Calu3 (cell line): ENCODE measurements around the gene VSIG1. TPM values are rescaled to one million over a fixed set of nuclear protein-coding genes. Genes with fewer than 3 reads are reported as not detected.

ENCODE experiments used
- BruUV-seq: library from RNA; stranded (reverse); fragments of 400-500 nt; replicated peaks from 2 replicates; lab custom pipeline; 2021; lab: Mats Ljungman, UMichigan
- CTCF ChIA-PET: fragments of 300-600 bp; sonication (Branson Sonifier 250); formaldehyde crosslinking; loops from one replicate; lab custom pipeline; 2022; ENCODE audit warnings: antibody characterized with exemption; lab: Charles Lee
- DNase-seq: peaks from one replicate; pipeline ENCODE4 v3.0.0; 2022
- H3K27ac Mint-ChIP-seq: one replicate; pipeline ENCODE4 v1.8.0; 2022; ENCODE audit warnings: mixed read lengths; ENCODE audit not compliant: unreplicated experiment
- H3K27me3 Mint-ChIP-seq: one replicate; pipeline ENCODE4 v1.8.0; 2022; ENCODE audit warnings: mixed read lengths; ENCODE audit not compliant: unreplicated experiment
- H3K36me3 Mint-ChIP-seq: one replicate; pipeline ENCODE4 v1.8.0; 2022; ENCODE audit warnings: mild to moderate bottlenecking, moderate library complexity, mixed read lengths; ENCODE audit not compliant: insufficient read depth, unreplicated experiment
- H3K4me1 Mint-ChIP-seq: one replicate; pipeline ENCODE4 v1.8.0; 2022; ENCODE audit warnings: mild to moderate bottlenecking, low read depth, mixed read lengths; ENCODE audit not compliant: unreplicated experiment
- H3K4me3 Mint-ChIP-seq: one replicate; pipeline ENCODE4 v1.8.0; 2022; ENCODE audit warnings: mild to moderate bottlenecking, low read depth, moderate library complexity, mixed read lengths; ENCODE audit not compliant: unreplicated experiment
- H3K9me3 Mint-ChIP-seq: one replicate; pipeline ENCODE4 v1.8.0; 2022; ENCODE audit warnings: low read depth, mixed read lengths; ENCODE audit not compliant: unreplicated experiment
- intact Hi-C: fragments of 100-400 bp; cut with micrococcal nuclease; formaldehyde crosslinking; loops from one replicate; pipeline ENCODE4 v1.10.0; 2022; ENCODE audit not compliant: unreplicated experiment
- total RNA-seq: library from RNA; stranded (reverse); gene quantifications from 2 replicates; pipeline ENCODE4 v1.2.3, GENCODE V29; 2022
- TF ChIP-seq, protein P1 (sequence below): fragments of 200-600 bp; IDR thresholded peaks from one replicate; pipeline ENCODE4 v1.8.0; 2022; ENCODE audit warnings: antibody characterized with exemption; ENCODE audit not compliant: unreplicated experiment

The VSIG1 gene
- total RNA-seq, 1 experiment from 2014 or later, result 2.6 TPM

DNA sequence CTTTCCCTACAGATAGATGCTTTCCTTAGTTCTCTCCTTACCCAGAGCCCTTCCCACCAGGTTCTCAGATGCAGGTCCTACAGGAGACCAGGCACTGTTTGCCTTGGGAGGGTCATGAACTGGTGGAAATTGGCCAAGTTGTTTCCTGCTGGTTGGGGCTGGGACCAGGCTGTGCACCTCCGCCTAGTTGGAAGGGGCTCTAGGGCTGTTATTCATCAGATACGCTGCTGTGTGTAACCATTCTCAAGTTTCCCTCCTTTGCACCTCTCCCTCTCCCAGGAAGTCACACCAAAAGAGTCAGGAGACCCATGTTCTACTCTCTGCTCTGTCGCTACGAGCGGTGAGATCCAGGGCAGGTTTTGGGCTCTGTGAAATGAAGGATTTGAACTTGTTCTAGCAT lies 11.9 kb upstream of the VSIG1 start:
- intact Hi-C loops, result no loop called here
- no peak for DNase-seq
- Mint-ChIP-seq H3K4me3 (no peak overlapping the region), H3K9me3 (no peaks in the 10 kb centered on the region), H3K36me3 (no peaks in the 10 kb centered on the region), H3K27ac (no peak overlapping the region), H3K4me1 (peaks cover 49% of the 10 kb centered on the region), H3K27me3 (no peaks in the 10 kb centered on the region)
- no TSS peak for BruUV-seq
- TF ChIP-seq, protein P1, sequence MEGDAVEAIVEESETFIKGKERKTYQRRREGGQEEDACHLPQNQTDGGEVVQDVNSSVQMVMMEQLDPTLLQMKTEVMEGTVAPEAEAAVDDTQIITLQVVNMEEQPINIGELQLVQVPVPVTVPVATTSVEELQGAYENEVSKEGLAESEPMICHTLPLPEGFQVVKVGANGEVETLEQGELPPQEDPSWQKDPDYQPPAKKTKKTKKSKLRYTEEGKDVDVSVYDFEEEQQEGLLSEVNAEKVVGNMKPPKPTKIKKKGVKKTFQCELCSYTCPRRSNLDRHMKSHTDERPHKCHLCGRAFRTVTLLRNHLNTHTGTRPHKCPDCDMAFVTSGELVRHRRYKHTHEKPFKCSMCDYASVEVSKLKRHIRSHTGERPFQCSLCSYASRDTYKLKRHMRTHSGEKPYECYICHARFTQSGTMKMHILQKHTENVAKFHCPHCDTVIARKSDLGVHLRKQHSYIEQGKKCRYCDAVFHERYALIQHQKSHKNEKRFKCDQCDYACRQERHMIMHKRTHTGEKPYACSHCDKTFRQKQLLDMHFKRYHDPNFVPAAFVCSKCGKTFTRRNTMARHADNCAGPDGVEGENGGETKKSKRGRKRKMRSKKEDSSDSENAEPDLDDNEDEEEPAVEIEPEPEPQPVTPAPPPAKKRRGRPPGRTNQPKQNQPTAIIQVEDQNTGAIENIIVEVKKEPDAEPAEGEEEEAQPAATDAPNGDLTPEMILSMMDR, result no peak
- CTCF ChIA-PET, result no interaction called here

DNA sequence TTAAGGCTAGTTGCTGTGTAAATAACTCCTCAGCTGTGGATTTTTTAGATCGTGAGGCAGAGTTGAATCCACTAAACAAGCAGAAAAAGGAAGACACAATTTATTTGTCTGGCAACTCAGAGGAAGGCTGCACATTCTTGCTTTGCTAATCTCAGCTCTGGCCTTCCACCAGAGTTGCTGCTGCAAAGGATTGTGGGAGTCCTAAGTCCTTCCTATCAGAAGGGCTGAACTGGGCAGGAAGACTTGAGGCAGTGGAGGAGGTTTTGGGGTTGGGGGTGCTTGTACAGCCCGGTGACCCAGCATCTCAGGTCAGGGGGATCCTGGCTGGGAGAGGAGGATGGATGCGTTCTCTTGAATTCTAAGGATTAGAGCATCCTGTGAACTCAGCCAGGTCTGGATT lies 11.0 kb upstream of the VSIG1 start:
- CTCF ChIA-PET, result no interaction called here
- Mint-ChIP-seq H3K9me3 (no peaks in the 10 kb centered on the region), H3K27me3 (no peaks in the 10 kb centered on the region), H3K4me3 (no peak overlapping the region), H3K4me1 (peaks cover 49% of the 10 kb centered on the region), H3K27ac (peak overlapping the region; percentile 21), H3K36me3 (no peaks in the 10 kb centered on the region)
- BruUV-seq, result no TSS peak
- TF ChIP-seq, protein P1, result no peak
- intact Hi-C loops, result no loop called here
- no peak for DNase-seq

DNA sequence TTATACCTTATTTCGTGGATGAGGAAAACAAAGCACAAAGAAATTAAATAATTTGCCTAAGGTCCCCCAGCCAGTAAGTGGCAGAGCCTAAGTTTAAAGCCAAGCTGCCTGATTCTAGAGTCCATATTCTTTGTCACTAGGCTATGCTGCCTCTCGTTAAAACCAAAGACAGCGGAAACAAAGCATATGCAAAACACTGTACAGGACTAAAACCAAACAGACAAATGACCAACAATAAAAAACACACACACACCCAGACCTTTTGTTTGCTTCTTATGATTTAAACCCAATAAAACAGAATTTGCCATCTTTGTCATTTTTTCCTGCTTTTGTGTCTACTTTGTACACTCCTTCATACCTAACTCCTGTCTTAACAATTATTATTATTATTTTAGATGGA lies 10.1 kb upstream of the VSIG1 start:
- peaks cover 49% of the 10 kb centered on the region for H3K4me1 Mint-ChIP-seq
- CTCF ChIA-PET, result no interaction called here
- intact Hi-C loops, result loop anchor here (5.0 kb wide), 1 partner anchor 38 kb away; no protein-coding TSS in a partner anchor
- TF ChIP-seq, protein P1, result no peak
- H3K9me3 Mint-ChIP-seq, result no peaks in the 10 kb centered on the region
- no peak overlapping the region for H3K27ac Mint-ChIP-seq
- no TSS peak for BruUV-seq
- H3K36me3 Mint-ChIP-seq, result no peaks in the 10 kb centered on the region
- H3K27me3 Mint-ChIP-seq, result no peaks in the 10 kb centered on the region
- no peak for DNase-seq
- H3K4me3 Mint-ChIP-seq, result no peak overlapping the region

DNA sequence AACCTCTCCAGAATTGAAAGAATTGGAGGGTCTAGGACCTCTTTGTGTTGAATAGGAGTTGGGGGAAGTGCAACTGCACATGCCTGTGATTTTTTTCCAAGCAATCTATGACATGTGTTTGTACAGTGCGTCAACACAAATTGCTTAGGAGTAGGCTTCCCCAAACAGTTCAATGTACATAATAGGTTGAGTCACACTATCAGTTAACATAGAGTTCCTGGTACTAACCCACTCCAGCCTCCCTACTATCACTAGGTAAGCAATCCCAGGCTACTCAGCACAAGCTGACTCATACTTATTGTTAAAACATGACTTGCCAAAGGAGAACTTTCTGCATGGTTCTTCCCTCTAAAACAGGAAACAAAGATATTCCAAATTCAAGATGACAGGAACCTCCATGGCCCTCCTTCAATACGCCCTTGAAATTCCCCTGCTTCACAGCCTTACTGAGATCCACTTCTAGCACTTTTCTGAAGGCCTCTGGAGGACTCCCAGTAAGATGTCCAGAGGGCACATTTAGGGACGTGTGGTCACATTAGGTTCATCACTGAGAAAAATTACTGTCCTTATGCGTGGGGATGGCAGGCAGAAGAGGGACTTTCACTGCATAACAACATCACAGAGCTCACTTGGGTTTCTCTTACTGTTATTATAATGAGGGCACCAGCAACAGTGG lies 8.4 kb upstream of the VSIG1 start:
- peak; percentile 44 for DNase-seq
- no peaks in the 10 kb centered on the region for H3K36me3 Mint-ChIP-seq
- H3K27me3 Mint-ChIP-seq, result no peaks in the 10 kb centered on the region
- peaks cover 49% of the 10 kb centered on the region for H3K4me1 Mint-ChIP-seq
- H3K9me3 Mint-ChIP-seq, result no peaks in the 10 kb centered on the region
- CTCF ChIA-PET, result interaction anchor here (0.5 to 1.4 kb wide), 2 partner anchors 35 to 333 kb away, joined by 3 to 4 read pairs; no protein-coding TSS in a partner anchor
- BruUV-seq, result no TSS peak
- H3K4me3 Mint-ChIP-seq, result no peak overlapping the region
- H3K27ac Mint-ChIP-seq, result peak overlapping the region; percentile 57
- TF ChIP-seq, protein P1, result no peak
- intact Hi-C loops, result loop anchor here (5.0 kb wide), 1 partner anchor 36 kb away; no protein-coding TSS in a partner anchor
